GM21576 (cell line): ENCODE measurements around the gene EPHA2.
"Not testable (repeated sequence)": the region's sequence is repeated elsewhere in the genome, so short reads cannot be mapped to it uniquely, and the experiment has no call there.

Experiments
- ATAC-seq: cut with Tn5 transposase; IDR thresholded peaks from one replicate; pipeline ENCODE4 v1.9.1; 2021; ENCODE audit warnings: mild to moderate bottlenecking, moderate library complexity; ENCODE audit not compliant: unreplicated experiment

The EPHA2 gene

GRCh38 chr1:16122350-16122881, 33.5 kb downstream of the EPHA2 start:
- ATAC-seq: no peak

- no peak for ATAC-seq
These were observed 34.9 kb downstream of the EPHA2 start for GRCh38 chr1:16120940-16121410.

GRCh38 chr1:16120407-16120806, 35.5 kb downstream of the EPHA2 start:
- ATAC-seq: no peak

- no peak for ATAC-seq
These were observed 35.9 kb downstream of the EPHA2 start for GRCh38 chr1:16119926-16120325.

GRCh38 chr1:16119504-16119903, 36.4 kb downstream of the EPHA2 start:
- ATAC-seq: no peak

- no peak for ATAC-seq
These were observed 37.2 kb downstream of the EPHA2 start for GRCh38 chr1:16118706-16119105.

- no peak for ATAC-seq
These were observed 37.9 kb downstream of the EPHA2 start for GRCh38 chr1:16117936-16118335.

- ATAC-seq: no peak
These were observed 38.5 kb downstream of the EPHA2 start for GRCh38 chr1:16117369-16117768.

GRCh38 chr1:16116625-16117024, 39.2 kb downstream of the EPHA2 start:
- ATAC-seq: no peak

GRCh38 chr1:16116002-16116401, 39.9 kb downstream of the EPHA2 start:
- ATAC-seq: no peak

- no peak for ATAC-seq
These were observed 40.3 kb downstream of the EPHA2 start for GRCh38 chr1:16115468-16115983.

- no peak for ATAC-seq
These were observed 41.1 kb downstream of the EPHA2 start for GRCh38 chr1:16114527-16115467.

GRCh38 chr1:16112596-16113555, 43.0 kb downstream of the EPHA2 start:
- no peak for ATAC-seq

- no peak for ATAC-seq
These were observed 43.9 kb downstream of the EPHA2 start for GRCh38 chr1:16111771-16112595.

- no peak for ATAC-seq
These were observed 45.0 kb downstream of the EPHA2 start for GRCh38 chr1:16110884-16111283.

GRCh38 chr1:16110456-16110855, 45.4 kb downstream of the EPHA2 start:
- no peak for ATAC-seq

GRCh38 chr1:16109571-16109970, 46.3 kb downstream of the EPHA2 start:
- no peak for ATAC-seq

- not testable (repeated sequence) for ATAC-seq
These were observed 48.8 kb downstream of the EPHA2 start for GRCh38 chr1:16107039-16107438.

- no peak for ATAC-seq
These were observed 54.2 kb downstream of the EPHA2 start for GRCh38 chr1:16101623-16102022.

GRCh38 chr1:16099412-16099811, 56.5 kb downstream of the EPHA2 start:
- no peak for ATAC-seq
